HG03342 (cell line): ENCODE measurements around the gene KCNIP3.

Experiments used
- ATAC-seq: cut with Tn5 transposase; IDR thresholded peaks from one replicate; pipeline ENCODE4 v1.9.1; 2021; ENCODE audit warnings: mild to moderate bottlenecking, moderate library complexity; ENCODE audit not compliant: unreplicated experiment

Gene KCNIP3

GRCh38 chr2:95312543-95313201, 15.5 kb downstream of the KCNIP3 start:
- no peak for ATAC-seq

- no peak for ATAC-seq
These were observed 16.4 kb downstream of the KCNIP3 start for GRCh38 chr2:95313296-95314131.

DNA sequence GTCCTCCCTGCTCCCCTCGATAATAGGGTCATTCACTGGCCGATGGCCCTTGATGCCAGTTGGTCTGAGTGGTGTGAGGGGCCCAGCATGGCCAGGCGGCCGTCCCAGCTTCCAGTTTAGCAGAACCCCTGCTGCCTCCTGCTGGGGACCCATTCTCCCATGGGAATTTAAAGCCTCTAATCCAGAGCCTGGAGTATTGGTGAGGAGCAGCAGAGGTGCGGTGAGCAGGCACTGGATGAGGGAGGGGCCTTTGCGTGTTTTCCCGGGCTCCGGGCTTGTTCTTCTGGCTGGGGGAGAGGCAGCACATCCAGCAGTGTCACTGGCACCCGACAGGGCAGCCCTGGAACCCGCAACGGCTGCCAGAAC, 17.4 kb downstream of the KCNIP3 start:
- no peak for ATAC-seq

GRCh38 chr2:95314964-95315611, 17.9 kb downstream of the KCNIP3 start:
- no peak for ATAC-seq

DNA sequence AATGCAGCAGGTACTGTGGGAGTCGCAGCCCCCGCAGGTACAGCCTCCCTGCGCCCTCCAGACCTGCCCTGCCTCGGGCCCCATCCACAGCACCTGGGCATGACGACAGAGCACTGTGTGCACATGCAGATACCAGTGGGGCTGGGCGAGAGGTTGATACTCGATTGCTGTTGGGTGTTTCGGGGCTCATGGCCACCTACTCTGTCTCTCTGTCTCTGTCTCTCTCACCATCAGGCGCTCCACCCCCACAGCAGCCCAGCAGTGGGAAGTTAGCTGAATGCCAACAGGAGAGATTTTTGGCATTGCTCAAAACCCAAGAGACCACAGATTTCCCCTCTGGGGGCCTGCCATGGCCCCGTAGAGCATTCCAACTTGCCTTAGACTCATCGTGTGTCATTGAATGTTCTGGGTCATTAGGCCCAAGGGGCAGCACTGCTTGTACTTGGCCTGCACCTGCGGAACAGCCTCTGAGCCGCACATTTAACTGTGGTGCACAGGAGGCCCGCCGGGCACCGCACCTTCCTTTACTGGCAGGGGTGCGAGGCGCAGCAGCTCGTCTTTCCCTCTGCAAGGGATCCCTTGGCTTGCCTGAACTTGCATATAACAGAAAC, 18.8 kb downstream of the KCNIP3 start:
- ATAC-seq, result no peak

GRCh38 chr2:95316466-95317122, 19.4 kb downstream of the KCNIP3 start:
- ATAC-seq, result no peak

DNA sequence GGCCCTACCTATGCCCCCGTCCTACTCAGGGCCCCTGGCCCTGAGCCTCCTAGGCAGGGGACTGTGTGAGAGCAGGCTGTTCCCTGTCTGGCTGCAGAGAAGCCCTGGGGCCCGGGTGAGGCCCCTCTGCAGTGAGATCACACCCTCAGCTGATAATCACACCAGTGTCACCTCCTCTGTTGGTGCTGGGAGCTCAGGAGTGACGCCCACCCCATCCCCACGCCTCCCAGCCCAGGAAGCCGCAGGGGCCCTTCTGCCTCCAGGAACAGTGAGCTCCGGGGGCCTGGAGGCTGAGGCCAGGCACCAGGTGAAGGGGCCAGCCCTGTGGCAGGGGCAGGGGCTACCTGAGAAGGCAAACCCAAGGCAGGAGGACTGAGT, 20.0 kb downstream of the KCNIP3 start:
- no peak for ATAC-seq

- no peak for ATAC-seq
These were observed 20.7 kb downstream of the KCNIP3 start for GRCh38 chr2:95317665-95318425.

GRCh38 chr2:95318431-95319220, 21.5 kb downstream of the KCNIP3 start:
- no peak for ATAC-seq

GRCh38 chr2:95319481-95320343, 22.6 kb downstream of the KCNIP3 start:
- no peak for ATAC-seq

DNA sequence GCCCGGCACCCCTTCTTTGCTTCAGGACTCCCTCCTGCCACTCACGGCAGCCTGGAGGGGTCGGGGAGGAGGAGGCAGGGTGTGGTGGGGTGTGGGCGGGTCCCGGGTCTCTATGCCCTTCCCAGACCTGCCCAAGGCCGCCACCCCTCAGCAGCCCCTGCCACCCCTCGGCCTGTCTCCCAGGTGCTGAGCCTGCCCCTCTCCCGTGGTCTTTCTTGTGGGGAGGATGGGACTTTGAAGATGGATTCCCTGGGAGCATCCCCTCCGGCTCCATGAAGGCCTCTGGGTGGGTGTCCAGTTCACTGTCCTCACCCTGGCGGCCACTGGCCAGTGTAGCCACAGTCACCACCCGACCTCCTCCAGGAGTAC, 23.2 kb downstream of the KCNIP3 start:
- no peak for ATAC-seq

DNA sequence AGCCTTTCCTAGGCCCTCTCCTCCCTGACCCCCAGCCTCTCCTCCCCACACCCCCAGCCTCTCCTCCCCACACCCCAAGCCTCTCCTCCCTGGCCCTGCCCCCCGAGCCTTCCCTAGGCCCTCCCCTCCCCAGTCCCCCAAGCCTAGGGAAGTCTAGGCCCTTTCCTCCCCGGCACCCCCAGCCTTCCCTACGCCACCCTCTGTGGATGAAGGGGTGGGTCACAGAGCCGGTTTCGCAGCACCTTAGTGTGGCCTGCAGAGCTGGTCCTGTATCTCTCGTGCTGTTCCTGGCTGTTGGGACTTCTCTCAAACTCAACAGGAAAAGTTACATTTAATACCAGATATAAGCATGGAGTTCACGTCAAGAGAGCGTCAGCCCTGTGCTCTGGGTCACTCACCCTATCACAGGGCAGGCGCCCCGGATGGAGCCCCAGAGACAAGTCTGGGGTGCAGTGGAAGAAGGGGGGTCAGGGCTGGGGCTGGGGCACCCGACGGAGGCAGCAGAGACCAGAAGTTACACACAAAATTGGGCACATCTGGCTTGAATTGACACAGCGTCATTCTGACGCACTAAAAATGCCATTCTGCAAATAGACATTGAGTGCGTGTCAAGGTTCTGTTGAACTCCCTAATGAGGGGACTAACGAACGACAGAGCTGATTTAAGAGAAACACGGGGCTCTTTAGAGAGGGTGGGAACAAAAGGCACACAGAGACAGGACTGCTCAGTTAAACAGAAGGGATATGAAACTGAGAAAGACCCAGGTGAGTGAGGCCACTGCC, 24.0 kb downstream of the KCNIP3 start:
- ATAC-seq, result no peak

DNA sequence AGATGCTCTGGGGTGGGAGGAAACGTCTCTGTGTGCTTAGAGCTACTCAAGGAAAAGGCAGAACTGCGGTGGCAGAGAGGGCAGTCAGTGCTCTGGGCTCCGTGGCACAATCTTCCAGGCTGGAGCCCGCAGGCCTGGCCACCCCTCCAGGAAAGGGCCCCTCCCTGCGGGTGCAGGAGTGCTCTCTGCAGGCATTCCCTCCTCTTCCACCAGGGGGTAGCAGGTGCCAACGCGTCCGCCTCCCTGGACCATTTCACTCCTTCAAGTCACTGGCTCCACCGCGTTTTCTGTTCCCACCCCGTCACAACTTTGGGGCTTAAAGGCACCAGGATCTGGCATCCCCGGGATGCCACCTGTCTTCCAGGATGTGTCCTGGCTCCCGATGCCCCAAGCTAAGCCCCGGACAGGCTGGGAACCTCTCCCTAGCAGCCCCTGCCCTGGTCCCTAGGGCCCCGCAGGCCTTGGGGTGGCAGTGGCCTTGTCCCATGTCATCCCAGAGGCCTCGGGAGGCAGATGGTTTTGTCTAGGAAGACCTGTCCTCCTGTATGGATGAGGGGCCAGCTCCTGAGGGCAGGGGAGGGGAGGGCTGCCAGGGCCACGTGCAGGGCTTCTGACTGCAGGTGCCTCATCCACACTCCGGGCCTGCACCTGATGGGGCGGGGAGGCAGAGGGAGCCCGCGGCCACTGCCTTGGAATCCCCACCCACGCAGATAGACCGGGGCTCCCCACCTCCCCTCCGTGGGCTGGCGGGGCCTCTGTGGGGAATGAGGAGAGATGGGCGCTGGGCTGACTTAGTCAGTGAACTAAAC, 26.4 kb downstream of the KCNIP3 start:
- ATAC-seq, result no peak

DNA sequence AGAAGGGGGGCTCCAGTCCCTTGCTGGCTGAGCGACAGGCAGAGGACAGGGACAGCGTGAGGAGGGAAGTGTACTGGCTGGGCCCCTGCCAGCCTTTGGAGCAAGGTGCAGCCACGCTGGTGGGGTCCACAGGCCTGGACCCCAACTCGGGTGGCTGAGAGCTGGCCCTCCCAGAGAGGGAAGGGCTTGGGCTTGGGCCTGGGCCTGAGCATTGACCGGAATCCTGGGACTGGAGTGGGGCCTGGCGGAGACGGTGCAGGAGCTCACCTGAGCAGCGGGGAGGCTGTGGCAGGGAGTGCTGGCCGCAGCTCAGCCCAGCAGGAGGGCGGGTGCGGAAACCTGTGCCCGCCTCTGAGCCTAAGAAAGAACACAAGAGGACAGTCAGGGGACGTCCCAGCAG, 27.9 kb downstream of the KCNIP3 start:
- no peak for ATAC-seq

GRCh38 chr2:95325590-95326432, 28.7 kb downstream of the KCNIP3 start:
- no peak for ATAC-seq

DNA sequence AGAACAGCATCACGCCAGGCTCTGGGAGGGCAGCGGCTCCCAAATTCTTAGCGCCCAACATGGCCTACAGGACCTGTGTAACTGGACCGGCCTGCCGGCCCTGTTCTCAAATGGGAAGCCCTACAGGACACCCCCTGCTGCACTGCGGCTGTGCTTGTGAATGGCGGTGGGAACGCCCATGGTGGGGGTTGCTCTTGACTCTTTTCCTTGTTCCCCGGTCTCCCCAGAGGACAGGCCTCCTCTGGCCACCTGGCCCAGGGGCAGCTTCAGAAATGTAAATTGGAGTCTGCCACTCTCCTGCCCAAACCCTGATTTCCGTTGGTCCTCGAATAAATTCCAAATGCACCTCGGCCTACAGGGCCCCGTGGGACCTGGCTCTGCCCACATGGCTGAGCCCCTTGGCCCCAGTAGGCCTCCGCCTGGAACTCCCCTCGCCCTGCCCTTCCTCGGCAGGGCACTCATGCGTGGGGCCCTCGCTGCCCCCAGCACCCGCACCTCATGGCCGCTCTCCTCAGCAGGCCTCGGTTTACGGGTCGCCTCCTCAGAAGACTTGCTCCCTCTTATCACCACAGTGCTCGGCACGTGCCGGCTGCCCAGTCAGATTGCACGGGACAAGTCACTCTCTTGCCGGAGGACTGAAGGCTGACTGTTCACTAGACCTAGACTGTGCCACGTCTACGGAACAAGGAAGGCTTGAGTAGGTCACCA, 29.4 kb downstream of the KCNIP3 start:
- no peak for ATAC-seq
